Measurements from ENCODE around the gene MYCBPAP.
A peak's percentile ranks its signal among the peaks of the same experiment; 100 is the strongest.

Gene MYCBPAP, protein sequence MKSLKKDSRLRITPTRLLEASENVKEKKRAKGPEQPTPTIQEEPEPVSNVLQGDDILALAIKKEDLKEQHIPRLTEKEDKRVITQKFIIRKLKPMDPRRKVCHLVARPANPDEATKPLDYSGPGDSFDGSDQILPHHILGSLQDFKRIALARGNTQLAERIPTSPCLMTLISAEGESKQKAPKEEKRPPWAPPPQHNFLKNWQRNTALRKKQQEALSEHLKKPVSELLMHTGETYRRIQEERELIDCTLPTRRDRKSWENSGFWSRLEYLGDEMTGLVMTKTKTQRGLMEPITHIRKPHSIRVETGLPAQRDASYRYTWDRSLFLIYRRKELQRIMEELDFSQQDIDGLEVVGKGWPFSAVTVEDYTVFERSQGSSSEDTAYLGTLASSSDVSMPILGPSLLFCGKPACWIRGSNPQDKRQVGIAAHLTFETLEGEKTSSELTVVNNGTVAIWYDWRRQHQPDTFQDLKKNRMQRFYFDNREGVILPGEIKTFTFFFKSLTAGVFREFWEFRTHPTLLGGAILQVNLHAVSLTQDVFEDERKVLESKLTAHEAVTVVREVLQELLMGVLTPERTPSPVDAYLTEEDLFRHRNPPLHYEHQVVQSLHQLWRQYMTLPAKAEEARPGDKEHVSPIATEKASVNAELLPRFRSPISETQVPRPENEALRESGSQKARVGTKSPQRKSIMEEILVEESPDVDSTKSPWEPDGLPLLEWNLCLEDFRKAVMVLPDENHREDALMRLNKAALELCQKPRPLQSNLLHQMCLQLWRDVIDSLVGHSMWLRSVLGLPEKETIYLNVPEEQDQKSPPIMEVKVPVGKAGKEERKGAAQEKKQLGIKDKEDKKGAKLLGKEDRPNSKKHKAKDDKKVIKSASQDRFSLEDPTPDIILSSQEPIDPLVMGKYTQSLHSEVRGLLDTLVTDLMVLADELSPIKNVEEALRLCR

DNA sequence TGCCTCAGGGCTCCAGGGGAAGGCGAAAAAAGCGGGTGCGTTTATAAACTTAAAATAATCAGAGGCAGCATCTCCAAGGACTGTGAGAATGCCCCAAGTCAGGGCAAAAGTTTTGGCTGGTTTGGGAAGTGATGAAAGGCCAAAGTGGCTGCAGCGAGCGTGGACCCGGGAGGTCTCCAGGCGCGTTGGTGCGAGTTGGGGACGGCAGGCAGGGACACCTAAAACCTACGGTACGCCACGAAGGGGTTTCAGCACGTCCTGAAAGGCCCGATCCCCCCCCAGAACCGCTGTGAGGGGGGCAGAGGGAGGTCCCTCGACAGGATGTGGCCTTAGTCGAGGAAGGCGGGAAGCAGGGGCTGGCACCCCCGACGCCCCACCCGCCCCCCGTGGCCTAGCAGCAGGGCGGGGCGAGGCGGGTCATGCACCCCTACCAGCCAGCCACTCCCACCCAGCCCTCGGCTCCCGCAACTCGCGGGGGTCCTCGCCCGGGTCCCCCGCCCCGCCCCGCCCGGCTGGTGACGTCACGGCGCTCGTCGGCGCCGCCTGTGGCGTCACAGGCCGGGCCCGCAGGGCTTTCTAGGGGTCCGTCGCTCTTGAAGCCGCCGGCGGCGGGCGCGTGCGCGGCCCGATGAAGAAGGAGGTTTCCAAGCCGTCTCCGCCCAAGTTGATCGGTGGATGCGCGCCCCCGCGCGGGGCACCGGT, at the start of gene MYCBPAP:
MYCBPAP (plus strand) TSS at position 569 of the 702 bp plus-strand sequence. CDS start 236 bp downstream, outside the sequence.
- peak; percentile 60 to 69 (median 62) for DNase-seq (ENCODE audit: low read depth in 3 of 3)

DNA sequence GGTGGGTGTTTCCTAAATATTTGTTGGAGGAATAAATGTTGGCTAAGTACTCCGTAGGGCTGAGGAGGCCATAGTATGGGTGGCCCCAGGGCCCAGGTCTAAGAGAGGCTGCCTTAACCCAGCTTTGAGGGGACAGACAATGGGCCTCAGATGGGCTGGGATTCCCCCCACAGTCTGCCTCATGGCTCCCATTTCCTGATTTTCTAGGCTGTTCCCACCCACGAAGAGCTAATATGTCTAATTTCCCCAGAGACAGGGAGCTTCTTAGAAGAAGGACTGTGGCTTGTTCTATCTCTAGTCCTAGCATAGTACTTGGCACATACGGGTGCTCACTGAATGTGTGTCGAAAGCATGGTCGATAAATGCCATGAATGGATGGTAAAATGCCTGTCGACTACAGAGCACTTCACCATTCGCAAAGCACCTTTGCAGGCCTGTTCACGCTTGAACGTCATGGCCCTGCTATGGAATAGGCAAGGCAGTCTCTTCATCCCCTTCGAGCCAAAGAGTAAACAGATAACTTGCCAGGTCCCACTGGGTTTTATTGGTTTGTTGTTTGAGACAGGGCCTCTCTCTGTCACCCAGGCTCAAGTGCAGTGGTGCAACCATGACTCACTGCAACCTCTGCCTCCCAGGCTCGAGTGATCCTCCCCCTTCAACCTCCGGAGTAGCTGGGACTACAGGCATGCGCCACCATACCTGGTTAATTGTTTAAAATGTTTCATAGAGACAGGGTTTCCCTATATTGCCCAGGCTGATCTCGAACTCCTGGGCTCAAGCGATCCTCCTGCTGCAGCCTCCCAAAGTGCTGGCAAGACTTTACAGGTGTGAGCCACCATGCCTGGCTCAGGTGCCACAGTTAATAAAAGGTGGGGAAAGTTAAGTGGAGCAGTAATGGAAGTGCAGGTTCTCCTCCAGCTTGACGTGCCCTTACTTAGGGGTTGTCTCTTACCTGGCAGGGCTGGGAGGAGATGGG, 49.2 kb upstream of the MYCBPAP start:
- no peak for DNase-seq (ENCODE audit: low read depth in 3 of 3)

DNA sequence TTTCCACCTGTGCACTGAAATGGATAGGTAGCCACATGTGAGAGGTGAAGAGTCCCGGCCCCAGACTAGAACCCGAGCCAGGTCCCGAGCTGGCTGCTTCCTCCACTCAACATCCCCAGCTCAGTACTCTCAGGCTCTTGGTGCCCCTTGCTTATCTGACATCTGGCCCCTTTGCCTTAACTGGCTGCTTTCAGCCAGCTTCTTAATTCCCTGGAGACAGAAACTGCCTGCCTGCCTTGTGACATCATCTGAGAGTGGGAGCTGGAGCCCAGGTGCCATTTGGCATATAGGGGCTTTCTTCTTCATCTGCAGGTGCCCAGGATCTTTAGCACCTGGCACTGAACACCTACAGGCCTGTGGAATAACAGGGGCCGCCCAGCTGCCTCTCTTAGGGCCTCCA, 48.5 kb upstream of the MYCBPAP start:
- DNase-seq (ENCODE audit: low read depth in 3 of 3), result no peak

DNA sequence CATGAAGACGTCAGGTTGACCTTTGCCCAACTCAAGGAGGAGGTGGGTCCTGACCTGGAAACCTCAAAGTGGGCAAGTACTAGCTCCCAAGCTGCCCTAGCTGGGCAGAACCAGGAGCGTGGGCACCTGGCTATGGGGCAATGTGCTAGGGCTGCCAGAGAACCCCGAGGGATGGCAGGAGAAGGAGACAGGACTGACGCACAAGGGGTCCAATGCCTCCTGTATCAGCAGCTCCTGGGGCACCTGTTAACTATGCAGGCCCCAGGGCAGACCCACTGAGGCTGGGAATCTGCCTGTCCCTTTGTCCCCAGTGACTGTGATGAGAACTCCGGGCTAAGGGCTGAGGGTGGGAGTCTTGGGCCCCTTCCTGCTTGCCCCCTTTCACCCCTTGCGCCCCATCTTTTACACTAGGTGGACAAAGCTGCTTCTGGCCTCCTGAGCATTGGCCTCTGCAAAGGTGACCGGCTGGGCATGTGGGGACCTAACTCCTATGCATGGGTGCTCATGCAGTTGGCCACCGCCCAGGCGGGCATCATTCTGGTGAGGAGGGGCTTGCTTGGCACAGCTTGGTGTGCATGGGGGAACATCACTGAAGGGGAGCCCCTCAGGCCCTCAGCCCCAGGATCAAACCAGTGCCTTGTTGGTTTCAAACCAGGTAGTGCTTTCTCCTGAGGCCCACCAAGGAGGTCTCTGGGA, 47.3 kb upstream of the MYCBPAP start:
- DNase-seq (ENCODE audit: low read depth in 3 of 3), result no peak

DNA sequence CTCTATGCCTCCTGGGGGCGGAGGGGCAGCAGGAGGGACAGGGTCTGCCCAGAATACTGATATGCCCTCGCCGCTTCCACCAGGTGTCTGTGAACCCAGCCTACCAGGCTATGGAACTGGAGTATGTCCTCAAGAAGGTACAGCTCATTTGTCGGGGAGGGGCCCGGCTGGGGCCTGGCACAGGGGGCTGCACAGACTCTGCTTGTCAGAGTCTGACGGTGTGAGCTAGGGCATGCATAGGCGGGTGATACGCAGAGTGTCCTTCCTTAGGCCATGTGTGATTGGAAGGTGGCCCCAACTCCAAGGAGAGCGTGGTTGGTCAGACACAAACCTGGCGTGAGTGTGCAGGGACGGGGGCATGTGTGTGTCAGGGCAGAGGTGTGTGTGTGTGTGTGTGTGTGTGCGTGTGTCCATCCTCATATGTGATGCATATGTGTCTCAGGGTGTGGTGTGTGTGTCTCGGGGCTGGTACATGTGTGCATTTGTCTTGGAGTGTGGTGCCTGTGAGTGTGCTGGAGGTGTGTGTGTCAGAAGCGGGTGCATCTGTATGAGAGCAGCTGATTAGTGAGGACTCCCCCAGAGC, 46.6 kb upstream of the MYCBPAP start:
- no peak for DNase-seq (ENCODE audit: low read depth in 3 of 3)

DNA sequence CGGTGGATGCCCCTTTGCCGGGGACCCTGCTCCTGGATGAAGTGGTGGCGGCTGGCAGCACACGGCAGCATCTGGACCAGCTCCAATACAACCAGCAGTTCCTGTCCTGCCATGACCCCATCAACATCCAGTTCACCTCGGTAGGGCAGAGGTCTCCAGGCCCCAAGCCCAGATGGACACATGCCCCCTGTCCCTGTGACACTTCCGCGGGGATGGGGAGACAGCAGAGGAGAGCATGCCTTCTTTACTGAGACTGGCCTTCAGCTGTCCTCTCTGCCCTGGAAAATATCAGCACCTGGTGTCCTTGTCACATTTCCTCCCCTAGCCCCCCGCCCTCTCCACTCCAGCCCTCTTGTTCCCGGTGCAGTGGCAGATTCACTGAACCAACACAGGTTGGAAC, 45.8 kb upstream of the MYCBPAP start:
- DNase-seq (ENCODE audit: low read depth in 3 of 3), result no peak

DNA sequence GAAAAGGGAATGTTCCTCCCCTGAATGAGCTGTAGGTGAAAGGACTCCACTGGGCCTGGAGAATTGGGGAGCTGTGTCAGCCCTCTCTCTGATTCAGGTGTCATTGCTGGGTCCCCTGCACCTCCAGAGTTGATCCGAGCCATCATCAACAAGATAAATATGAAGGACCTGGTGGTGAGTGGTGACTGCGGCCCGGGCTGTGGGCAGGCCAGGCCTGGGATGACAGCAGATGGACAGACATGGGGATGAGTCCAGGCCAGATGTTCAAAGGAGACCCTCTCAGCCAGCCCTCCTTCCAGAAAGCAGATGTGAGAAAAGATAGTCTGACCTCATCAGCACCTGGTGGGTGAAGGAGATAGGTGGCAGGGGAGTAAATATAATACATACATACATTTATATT, 44.1 kb upstream of the MYCBPAP start:
- no peak for DNase-seq (ENCODE audit: low read depth in 3 of 3)

DNA sequence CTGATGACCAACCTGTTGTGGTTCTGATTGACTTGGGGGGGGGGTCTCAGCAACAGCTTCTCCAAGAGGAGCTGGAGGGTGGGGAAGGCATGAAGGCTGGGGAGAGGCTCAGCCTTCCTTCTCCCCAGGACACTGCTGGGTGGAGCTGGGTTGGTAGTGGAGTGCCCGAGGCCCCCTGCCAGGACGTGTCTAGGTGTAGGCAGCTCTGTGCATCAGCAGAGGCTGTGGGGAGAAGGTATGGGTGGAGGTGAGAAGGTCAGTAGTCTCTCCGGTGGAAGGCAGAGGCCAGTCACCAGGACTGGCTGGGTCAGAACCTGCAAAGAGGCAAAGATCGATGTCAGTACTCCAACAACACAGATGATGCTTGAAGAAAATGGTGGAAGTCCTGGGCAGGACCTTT, 43.5 kb upstream of the MYCBPAP start:
- DNase-seq (ENCODE audit: low read depth in 3 of 3), result no peak

DNA sequence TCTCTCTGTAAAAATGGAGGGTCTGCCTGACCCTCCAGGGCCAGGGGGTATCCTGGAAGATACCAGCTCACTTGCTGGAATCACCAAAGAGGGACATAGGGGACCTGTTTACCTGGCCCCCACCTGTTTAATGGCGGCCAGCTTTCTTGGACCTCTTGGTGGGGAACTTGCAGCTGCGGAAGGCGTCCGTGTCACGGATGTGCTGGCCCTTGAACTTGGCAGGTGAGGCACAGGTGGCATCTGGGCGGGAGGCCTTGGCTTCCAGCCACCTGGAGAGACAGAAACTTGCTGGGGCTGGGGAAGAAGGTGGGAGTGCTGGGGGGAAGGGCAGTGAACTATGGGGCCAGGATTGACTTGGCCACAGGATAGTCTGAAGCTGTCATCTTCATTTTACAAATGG, 43.1 kb upstream of the MYCBPAP start:
- DNase-seq (ENCODE audit: low read depth in 3 of 3), result no peak

DNA sequence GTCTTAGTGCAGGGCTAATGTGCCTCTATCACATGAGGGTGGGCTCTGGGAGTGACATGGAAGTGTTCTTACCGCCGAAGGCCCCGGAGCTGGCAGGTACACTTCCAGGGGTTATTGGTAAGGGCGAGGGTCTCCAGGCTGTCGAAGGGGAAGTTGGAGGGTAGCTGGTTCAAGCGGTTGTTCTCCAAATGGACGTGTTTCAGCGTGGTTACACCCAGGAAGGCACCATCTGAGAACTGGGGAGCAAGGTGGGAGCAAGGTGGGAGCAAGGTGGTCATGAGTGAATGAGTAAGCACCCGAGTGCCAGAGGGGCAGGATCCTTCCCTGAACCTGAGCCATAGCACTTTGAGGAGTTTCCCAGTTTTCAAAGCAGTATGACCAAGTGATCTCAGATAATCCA, 42.6 kb upstream of the MYCBPAP start:
- DNase-seq (ENCODE audit: low read depth in 3 of 3), result no peak

DNA sequence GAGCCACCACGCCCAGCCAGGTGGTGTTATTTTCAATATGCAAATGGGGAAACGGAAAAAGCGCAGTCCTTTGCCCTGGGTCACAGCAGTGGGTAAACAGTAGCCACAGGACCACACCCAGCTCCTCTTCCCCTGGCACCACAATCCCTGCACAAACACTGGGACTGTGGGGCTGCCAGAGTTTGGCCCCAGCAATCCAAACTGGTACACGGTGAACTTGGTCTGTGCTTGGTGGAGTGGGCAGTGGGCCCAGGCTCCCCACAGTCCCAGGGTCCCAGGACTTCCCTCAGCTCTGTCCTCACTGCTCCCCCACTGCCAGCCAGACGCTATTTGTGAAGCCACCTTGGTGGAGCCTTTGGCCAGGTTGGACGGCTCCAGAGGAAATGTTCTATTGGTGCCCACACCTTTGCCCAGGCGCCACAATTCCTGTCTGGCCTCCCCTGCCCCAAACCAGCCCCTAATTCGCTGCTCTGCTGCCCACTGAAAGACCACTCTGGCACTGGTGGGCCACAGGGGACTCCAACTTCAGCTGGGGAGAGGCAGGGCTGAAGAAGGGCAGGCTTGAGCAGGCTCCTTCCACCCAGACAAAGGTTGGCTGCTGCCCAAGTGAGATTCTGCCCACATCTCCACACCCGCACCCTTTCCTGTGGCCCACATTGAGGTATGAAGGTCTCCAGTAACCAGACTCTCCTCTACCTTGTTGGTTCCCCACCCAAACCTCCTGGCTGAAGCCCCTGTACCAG, 41.7 kb upstream of the MYCBPAP start:
- no peak for DNase-seq (ENCODE audit: low read depth in 3 of 3)

DNA sequence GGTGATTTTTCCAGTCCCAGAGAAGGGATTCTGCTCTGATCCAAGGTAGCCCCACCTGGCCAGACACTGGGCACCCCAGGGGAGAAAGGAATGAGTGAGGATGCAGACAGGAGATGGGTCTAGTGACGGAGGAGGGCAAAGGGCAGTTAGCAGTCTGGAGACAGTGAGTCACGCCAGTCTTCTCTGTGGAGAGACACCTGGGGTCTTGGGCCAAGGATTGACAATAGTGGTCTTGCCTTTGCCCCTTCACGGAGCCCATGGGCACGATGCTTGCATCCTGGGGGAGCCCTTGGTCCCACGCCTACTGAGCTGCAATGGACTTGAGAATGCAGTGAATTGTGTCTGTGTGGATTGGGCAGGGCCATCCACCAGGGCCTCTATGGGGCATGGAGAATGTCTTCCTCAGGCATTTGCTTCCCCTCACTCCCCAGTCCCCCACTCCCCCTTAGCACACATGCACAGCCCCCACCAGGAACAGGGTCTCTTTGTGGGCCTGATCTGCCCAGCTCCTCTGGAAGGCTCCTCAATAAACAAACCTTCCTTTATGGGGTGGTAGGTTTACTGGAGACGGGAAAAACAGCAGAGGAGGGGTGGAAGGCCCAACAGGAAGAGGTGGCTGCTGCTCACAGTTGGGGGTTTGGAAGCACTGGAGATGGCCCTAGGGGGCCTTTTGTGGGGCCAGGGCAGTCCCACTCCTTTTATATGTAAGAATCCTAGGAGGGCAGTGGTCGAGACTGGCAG, 41.0 kb upstream of the MYCBPAP start:
- DNase-seq (ENCODE audit: low read depth in 3 of 3), result no peak

DNA sequence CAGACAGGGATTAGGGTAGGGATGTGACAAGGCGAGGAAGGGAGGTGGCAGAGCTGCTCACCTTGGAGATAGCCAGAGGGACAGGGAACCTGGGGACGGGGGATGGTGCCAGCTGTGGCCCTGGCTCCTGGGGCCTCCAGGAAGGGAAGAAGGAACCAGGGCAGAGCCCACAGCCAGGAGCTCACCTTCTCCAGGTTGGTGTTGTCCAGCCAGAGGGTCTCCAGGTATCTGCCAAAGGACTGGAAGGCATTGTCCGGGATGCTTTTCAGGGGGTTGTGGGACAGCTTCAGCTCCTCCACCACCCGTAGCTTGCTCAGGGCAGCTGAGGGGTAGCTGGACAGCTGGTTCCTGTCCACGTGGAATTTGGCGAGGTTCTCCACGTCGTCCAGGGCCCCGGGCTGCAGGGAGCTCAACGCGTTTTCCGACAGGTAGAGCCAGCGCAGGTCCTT, 40.4 kb upstream of the MYCBPAP start:
- no peak for DNase-seq (ENCODE audit: low read depth in 3 of 3)

DNA sequence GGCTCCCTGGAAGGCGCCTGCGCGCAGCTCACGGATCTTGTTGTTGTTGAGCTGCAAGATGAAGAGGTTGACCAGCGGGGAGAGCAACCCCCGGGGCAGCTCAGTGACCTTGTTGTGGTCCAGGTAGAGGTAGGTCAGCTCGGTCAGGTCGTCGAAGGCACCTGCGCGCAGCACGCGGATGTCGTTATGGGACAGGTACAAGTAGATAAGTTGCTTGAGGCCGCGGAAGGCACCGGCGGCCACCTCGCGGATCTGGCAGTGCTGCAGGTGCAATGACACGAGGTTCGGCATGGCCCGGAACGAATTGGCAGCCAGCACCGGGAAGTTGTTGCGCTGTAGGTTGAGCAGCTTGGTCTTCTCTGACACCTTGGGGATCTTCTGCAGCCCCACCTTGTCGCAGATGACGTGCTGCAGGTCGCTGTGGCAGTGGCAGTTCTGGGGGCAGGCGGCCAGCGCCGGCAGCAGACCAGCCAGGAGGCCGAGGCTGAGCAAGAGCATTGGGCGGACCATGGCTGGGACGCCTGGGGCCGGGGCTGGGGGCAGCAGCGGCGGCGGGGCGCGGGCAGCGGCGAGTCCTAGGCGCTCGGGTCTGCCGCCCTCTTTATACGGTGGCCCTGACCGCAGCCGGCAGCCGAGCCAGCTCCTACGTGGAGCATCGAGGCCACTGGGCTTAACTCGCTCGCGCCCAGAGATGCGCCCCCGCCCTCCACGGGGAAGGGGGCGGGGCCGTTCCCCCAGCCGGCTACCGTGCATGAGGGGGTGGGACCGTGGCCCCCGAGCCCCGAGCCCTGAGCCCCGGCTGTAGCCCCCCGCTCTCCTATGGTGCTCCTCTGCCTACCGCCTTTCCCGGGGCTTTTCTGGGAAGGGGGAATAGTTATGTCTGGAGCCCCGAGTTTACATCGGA, 39.7 kb upstream of the MYCBPAP start, which contains the start of gene CHAD:
CHAD (minus strand) TSS at position 577 of the 904 bp plus-strand sequence; CDS start at position 510, 67 bp downstream.
- no peak for DNase-seq (ENCODE audit: low read depth in 3 of 3)

DNA sequence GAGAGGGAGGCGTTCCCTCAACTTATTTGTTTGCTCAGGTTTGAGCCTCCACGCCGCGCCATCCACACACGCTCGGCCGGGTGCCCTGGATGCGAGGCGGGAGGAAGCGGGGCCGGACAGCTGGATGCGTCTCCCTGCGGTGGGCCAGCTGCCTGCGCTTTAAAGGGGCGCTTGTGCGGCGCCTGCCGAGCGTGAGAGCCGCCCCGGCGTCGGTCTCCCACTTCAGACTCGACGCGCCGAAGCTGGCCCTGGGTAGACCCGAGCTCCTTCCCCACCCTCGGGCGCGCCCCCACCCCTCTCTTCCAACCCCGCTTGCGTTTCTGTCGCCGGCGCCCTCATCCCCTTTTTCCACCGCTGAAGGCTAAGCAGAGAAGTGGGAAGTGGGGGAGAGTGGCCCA, 39.0 kb upstream of the MYCBPAP start:
- DNase-seq (ENCODE audit: low read depth in 3 of 3), result no peak

DNA sequence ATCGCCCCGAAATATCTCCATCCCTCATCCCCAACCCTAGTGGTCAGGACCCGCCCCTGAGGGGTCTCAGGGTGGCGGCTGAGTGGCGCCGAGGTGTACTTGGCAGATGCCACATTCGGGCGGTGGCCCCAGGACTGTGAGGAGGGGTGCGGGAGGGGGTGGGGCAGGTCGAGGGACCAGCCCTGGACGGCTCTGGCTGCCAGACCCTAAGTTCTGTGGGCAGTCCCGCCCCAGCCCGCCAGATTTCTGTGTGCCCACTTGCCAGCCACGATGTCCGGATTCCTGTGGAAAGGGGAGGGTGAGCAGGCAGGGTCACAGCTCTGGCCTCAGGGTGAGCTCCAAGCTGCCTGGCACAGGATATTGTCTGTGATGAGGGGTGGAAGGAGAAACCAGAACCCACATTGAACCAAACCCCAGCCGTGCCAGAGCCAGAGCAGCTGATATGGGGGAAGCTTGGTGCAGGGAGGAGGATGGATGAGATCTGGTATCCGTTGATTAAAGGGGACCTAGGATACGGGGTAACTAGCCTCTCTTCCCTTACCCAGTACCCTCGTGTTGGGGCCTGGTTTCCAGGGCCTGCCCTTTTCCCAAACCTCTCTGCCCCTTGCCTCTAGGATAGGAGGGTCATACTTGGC, 38.5 kb upstream of the MYCBPAP start:
- no peak for DNase-seq (ENCODE audit: low read depth in 3 of 3)

DNA sequence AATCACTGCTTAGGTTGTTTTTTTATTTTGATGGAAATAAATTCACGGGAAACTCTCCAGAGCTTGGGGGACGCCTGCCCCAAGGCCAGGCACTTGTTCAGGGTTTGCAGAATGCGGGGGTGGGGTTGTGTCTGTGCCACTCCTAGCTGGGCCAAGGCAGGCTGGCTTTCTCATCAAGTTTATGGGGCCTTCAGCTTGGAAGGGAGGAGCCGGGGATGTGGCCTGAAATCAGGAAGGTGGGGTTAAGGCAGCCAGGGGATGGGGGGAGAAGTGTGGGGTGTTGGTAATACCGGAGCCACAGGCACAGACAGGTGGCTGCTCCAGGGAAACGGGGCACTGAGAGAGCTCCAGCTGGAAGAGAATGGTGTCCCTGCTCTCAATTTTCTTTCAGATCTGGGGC, 37.8 kb upstream of the MYCBPAP start:
- DNase-seq (ENCODE audit: low read depth in 3 of 3), result no peak
